GM21737 (cell line): ENCODE results near the gene ZNF23.

Experiments
- ATAC-seq: cut with Tn5 transposase; IDR thresholded peaks from one replicate; pipeline ENCODE4 v1.9.1; 2021; ENCODE audit warnings: mild to moderate bottlenecking, moderate library complexity; ENCODE audit not compliant: unreplicated experiment

ZNF23 gene

DNA sequence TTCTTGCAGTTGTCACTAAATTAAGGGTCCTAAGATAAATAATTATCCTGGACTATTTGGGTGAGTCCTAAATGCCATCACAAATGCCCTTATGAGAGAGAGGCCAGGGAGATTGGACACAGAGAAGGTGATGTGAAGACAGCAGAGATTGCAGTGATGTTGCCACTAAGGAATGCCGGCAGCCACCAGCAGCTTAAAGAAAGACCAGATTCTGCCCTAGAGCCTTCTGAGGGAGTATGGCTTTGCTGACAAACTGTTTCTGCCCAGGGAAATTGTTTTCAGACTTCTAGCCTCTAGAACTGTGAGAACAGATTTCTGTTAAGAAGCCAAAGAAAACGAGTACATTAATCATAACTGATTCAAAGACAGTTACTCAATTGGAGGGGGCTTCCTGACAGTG, 10.0 kb upstream of the ZNF23 start:
- ATAC-seq = no peak

DNA sequence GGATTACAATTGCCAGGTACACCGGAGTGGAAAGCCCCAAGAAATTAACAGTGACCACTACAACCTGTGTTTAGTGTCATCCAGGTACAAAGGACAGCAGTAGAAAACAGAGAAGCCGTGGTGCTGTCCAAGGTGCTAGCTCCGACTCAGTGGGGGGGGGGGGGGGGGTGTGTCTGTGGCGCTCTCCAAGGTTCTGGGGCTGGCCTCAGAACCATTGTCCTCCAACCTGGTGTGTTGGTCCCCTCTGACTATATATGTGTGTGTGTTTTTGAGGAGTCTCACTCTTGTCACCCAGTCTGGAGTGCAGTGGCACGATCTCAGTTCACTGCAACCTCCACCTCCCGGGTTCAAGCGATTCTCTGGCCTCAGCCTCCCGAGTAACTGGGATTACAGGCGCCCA, 5.8 kb upstream of the ZNF23 start:
- ATAC-seq = no peak

DNA sequence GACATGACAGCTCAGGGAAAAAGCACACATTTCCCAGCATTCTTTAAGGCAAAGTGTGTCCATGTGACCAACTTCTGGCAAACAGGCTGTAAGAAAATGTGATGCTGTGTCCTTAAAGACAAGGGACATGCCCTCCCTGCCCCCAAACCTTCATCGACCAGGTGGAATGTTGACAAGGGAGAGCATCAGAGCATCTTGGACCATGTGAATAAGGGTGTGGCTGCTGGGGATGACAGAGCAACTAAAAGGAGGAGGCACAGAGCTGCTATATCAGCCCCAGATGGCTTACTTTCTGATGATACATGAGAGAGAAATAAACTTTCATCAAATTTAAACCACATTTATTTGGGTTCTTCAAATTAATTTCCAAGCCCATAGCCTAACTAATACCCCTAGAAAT, 2.2 kb upstream of the ZNF23 start:
- no peak for ATAC-seq

GRCh38 chr16:71460941-71461340, 1.1 kb downstream of the ZNF23 start:
- ATAC-seq = no peak

GRCh38 chr16:71460236-71460635, 1.8 kb downstream of the ZNF23 start:
- no peak for ATAC-seq

GRCh38 chr16:71459510-71459909, 2.5 kb downstream of the ZNF23 start:
- no peak for ATAC-seq

- no peak for ATAC-seq
Measured at GRCh38 chr16:71456801-71457200, 5.2 kb downstream of the ZNF23 start.

GRCh38 chr16:71453036-71453435, 9.0 kb downstream of the ZNF23 start:
- no peak for ATAC-seq

DNA sequence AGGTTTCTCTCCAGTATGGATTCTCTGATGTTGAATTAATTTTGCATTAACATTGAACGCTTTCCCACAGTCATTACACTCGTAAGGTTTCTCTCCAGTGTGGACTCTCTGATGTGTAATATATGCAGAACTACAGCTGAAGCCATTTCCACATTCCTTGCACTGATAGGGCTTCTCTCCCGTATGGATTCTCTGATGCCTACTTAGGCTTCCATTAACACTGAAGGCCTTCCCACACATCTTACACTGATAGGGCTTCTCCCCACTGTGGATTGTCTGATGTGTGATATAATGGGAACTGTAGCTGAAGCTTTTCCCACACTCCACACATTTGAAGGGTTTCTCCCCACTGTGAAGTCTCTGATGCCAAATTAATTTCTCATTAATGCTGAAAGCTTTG, 13.0 kb downstream of the ZNF23 start:
- ATAC-seq = no peak

- ATAC-seq = no peak
Measured at GRCh38 chr16:71448274-71448866, 13.7 kb downstream of the ZNF23 start.

DNA sequence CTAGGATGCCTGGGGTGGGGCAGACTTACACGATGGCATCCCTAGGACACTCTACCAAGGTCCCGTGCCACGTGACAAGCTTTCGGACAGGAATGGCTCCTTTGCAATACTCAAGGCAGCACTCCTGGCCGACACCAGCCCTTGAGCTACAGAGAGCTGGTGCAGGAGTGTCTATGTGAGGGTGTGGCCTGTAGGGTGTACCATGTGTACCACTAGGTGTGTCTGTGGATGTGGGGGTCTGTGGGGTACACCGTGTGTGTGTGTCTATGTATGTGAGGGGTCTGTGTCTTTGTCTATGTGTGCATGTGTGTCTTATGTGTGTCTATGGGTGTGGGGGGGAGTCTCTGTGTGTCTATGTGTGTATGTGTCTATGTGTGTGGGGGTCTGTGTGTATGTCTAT, 18.3 kb downstream of the ZNF23 start:
- no peak for ATAC-seq

- ATAC-seq = no peak
Measured at GRCh38 chr16:71442051-71442440, 20.0 kb downstream of the ZNF23 start, which contains the start of gene TLE7. TSS of gene TLE7 (minus strand) at chr16:71442054. CDS start at chr16:71433324, 8,730 bp downstream.

GRCh38 chr16:71441348-71442050, 20.5 kb downstream of the ZNF23 start:
- no peak for ATAC-seq

DNA sequence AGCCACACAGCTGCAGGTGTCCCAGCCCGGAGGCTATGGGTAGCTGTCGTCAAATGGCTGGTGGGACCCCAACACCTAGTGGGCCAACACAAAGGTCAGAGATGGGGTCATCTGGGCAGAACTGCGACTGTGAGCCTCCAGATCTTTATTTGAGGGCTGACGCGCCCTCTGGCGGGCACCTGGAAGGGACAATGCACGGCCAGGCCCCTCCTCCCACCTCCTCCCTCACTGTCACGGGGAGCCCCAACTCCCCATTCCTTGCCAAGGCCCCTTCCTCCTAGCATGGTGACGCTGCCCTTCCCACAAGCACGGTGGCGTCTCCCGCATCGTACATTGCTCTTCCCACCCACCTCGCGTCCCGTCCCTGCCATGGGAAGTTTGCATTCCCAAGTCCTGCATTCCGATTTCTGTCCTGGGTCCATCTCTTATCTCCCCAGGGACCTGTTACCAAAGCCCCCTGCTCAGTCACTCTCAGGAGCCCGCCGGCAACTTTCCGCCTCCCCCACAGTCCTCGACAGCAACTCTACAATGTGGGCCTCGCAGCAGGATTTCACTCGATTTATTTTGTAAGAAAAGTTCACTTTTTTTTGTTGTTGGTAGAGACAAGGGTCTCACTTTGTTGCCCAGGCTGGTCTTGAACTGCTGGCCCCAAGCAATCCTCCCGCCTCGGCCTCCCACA, 21.2 kb downstream of the ZNF23 start:
- no peak for ATAC-seq

- no peak for ATAC-seq
Measured at GRCh38 chr16:71439523-71439922, 22.5 kb downstream of the ZNF23 start.

DNA sequence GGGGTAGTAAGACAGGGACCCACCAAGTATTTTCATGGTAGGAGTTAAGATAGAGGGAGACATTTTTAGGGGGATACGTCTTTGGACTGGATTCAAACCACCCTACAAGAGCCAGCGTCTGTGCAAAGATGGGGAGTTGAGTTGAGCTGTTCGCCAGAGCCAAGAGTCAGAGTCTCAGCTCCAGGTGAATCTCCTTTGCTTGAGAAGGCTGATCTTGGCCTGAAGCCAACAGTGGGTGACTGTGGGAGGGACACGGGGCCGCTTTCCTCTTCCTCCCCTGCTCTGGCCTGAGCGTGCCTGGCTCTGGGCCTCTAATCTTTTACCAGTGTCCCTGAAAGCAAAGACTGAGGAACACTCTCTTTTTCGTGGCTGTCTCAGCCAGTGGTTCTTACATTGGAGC, 25.6 kb downstream of the ZNF23 start:
- ATAC-seq = no peak

DNA sequence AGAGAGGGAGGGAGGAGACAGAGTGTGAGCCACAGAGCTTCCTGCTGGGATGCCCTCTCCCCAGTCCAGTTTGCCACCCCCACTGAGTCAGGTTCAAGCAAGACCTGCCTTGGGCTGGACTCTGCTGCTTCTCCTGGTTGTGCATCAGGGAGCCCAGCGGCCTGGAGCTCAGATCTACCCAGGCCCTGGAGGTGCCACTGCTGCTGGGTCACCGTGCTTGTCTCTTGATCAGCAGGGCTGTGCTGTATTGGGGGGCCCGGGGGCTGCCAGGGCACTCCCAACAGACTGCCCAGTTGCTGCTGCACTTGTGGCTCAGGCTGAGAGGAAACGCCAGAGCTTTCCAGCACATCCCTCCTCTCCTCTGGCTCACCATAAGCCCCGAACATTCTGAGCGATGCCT, 29.1 kb downstream of the ZNF23 start:
- no peak for ATAC-seq

- no peak for ATAC-seq
Measured at GRCh38 chr16:71431991-71432390, 30.1 kb downstream of the ZNF23 start.

DNA sequence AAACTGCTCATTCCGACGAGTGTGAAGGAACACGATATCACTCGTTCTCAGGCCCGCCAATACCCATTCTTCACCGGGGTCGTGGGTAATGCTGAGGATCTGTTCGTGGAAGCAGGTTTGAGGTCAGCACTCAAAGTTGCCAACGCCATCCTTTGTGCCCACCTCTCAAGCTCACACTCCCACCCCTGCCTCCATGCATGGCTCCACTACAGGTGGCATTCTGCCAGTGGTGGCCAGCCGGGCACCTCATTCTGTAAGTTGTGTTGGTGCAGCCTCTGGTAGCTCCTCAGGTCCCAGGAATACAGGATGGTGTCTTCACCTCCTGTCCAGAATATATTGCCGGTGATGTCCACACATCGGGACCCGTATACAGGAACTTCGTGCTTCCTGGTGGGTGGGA, 30.9 kb downstream of the ZNF23 start:
- ATAC-seq = no peak

DNA sequence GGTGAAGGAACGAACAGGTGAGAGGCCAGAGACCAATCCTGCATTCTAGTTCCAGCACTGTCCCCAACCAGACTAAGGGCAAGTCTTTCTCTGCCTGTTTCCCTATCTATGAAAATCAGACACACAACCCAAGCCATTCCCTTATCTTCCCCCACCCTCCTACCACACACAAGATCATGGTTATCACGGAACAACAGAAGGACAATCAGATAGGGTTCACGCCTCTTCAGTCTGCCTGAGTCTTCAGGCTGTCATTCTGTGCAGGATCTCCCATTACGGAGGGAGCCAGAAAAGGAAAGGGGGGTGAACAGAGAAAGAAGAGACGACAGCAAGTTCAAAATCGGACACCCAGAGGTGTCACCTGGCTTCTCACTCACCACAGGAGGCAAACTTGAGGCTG, 31.3 kb downstream of the ZNF23 start:
- no peak for ATAC-seq

DNA sequence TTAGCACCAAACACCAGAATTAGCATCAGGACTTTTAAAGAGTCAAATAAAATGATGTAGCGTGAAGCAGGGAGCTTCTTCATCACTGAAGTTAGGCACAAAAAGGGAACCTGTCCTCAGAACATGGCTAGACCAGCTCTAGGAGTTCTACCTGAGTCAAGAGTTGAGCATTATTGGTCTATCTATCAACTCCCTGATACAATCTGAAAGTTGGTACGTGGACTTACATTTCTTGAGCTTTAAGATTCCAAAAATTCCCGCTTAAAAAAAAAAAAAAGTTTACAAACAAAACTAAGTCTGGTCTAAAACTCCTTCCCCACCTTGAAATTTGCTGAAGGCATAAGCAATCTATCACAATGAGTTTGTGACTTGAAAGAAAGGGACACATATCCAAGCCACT, 32.5 kb downstream of the ZNF23 start:
- ATAC-seq = no peak

GRCh38 chr16:71428883-71429282, 33.2 kb downstream of the ZNF23 start:
- ATAC-seq = no peak
